GM10248 (cell line): ENCODE data around the gene PFKFB2.

ENCODE experiments used
- CTCF ChIA-PET: fragments of 300-600 bp; sonication (Branson Sonifier 250); formaldehyde crosslinking; extraction: SDS; loops from one replicate; lab custom pipeline; 2021; ENCODE audit warnings: antibody characterized with exemption; lab: Yijun Ruan, JAX
- POLR2A ChIA-PET: fragments of 350-650 bp; sonication (Branson Sonifier 250); formaldehyde crosslinking; extraction: SDS; loops from one replicate; lab custom pipeline; 2020; ENCODE audit warnings: antibody characterized with exemption; lab: Yijun Ruan, JAX
- DNase-seq: peaks from one replicate; pipeline ENCODE4 v3.0.0; 2012; ENCODE audit errors: extremely low spot score
- CTCF ChIP-seq: IDR thresholded peaks from 2 replicates; pipeline ENCODE4 v1.5.1; 2012; ENCODE audit warnings: mild to moderate bottlenecking, low read depth; ENCODE audit errors: extremely low read depth, missing control alignments, control extremely low read depth

Gene PFKFB2

GRCh38 chr1:207078578-207079132 is 25.6 kb downstream of the PFKFB2 start:
- POLR2A ChIA-PET: no interaction called here
- CTCF ChIA-PET: interaction anchor here (0.9 to 8.3 kb wide), 18 partner anchors 9 to 421 kb away, joined by 3 to 73 read pairs (median 5); partner anchors contain the start of genes C4BPB, CD55 and PFKFB2
- no peak for TF ChIP-seq CTCF
- no peak for DNase-seq

- TF ChIP-seq CTCF: no peak
- ChIA-PET POLR2A (no interaction called here), CTCF (interaction anchor here (0.8 to 8.3 kb wide), 16 partner anchors 9 to 593 kb away, joined by 3 to 73 read pairs (median 7); partner anchors contain the start of genes C4BPB and PFKFB2)
- no peak for DNase-seq
Measured at GRCh38 chr1:207079706-207080241, 26.7 kb downstream of the PFKFB2 start.

- POLR2A ChIA-PET: no interaction called here
Measured at GRCh38 chr1:207081088-207081487, 28.0 kb downstream of the PFKFB2 start.

GRCh38 chr1:207081806-207082205 is 28.7 kb downstream of the PFKFB2 start:
- no peak for TF ChIP-seq CTCF
- no peak for DNase-seq
- CTCF ChIA-PET: interaction anchor here (0.6 to 8.3 kb wide), 4 partner anchors 12 to 325 kb away, joined by 3 to 73 read pairs (median 12); no protein-coding TSS in a partner anchor
- POLR2A ChIA-PET: no interaction called here

More at GRCh38 chr1:207081088-207081487, 28.0 kb downstream of the PFKFB2 start:
- TF ChIP-seq CTCF: no peak
- CTCF ChIA-PET: interaction anchor here (1.4 to 8.3 kb wide), 5 partner anchors 11 to 325 kb away, joined by 4 to 73 read pairs (median 13); partner anchors contain the start of gene PFKFB2
- DNase-seq: no peak

- ChIA-PET CTCF (interaction anchor here (0.6 to 8.3 kb wide), 29 partner anchors 10 to 634 kb away, joined by 3 to 73 read pairs (median 5); partner anchors contain the start of gene PFKFB2), POLR2A (no interaction called here)
- TF ChIP-seq CTCF: no peak
- no peak for DNase-seq
Measured at GRCh38 chr1:207084232-207084631, 31.2 kb downstream of the PFKFB2 start.

GRCh38 chr1:207084701-207085180 is 31.7 kb downstream of the PFKFB2 start:
- peak; percentile 65 for DNase-seq
- TF ChIP-seq CTCF: peak; percentile 66
- ChIA-PET CTCF (interaction anchor here (0.6 to 8.3 kb wide), 29 partner anchors 10 to 633 kb away, joined by 3 to 73 read pairs (median 5); partner anchors contain the start of gene PFKFB2), POLR2A (no interaction called here)
